Skeletal muscle cell (primary cell): ENCODE measurements around the gene ALAS1.

Experiments
- DNase-seq: peaks from one replicate; pipeline ENCODE4 v3.0.0-alpha.2; 2010; ENCODE audit warnings: low read depth
- H3K4me3 ChIP-seq: 2 replicates; pipeline ENCODE4 v1.5.1; 2011; ENCODE audit warnings: low read depth, mild to moderate bottlenecking, control low read depth, low read length, moderate library complexity

The ALAS1 gene

DNA sequence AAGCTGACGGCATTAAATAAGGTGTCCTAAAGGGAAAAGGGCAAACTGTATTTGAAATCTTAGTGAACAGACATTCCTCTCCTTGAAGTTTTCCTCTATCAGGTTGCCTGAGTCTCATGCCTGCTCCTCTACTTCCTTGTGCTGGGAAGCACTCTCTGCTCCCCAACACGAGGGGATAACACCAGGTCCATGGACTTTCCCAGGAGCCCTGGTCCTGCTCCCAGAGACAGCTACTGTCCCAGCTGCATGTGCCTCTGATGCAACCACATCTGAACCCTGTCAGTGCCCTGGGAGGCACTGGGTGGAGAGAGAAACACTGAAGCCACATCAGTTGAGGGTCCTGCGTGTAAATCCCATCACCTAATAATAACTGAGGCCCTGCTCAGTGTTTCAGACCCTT, 20.1 kb downstream of the ALAS1 start:
- DNase-seq = no peak
- no peak overlapping the region for H3K4me3 ChIP-seq

DNA sequence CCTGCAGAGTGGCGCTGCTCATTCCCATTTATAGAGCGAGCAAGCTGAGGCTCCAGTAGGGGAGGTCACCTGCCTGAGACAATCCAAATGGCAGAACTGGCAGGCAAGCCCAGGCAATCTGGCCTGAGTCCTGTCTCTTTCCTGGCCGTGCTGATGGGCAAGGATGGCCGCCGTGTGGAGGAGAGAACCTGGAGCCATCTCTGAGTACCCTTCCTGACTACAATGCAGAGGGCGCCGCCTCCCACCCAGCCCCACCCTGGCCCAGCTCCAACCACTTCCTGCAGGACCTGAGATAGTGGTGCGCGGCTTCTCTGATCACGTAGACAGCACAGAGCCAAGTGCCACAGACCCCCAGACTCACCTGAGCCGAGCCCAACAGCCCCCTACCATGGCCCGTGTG, 20.5 kb downstream of the ALAS1 start:
- no peak for DNase-seq
- no peak overlapping the region for H3K4me3 ChIP-seq

DNA sequence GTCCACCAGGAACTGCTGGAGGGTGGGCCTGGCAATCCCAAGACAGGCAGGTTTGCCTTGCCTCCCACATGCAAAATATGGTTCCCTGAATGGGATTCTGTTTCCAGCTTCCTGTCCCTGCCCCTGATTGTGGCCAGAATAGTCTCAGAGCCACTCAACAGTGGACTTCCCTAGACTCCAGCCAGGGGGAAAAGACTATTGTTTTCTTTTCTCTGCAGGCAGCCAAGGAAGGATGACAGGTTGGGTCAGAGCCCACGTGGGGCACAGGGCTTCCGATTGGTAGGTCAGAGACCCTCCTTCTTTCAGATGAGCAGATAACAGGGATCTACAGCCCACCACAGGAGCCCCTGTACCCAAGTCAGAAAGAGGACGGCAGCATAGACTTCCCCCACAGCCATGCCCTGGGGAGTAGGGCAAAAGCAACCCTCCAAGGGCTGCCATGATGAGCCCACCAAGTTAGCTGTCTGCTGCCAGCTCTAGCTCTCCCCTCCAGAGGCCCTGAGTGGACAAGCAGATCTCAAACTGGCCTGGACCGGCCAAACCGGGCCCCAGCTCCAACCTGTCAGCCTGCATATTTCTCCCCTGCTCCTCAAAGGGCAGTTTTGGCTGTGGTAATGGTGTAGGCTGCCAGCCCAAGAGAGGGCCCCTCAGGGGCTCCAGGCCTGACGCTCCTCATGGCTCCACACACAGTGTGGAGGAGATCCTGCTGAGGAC, 21.1 kb downstream of the ALAS1 start:
- H3K4me3 ChIP-seq = no peak overlapping the region
- no peak for DNase-seq

DNA sequence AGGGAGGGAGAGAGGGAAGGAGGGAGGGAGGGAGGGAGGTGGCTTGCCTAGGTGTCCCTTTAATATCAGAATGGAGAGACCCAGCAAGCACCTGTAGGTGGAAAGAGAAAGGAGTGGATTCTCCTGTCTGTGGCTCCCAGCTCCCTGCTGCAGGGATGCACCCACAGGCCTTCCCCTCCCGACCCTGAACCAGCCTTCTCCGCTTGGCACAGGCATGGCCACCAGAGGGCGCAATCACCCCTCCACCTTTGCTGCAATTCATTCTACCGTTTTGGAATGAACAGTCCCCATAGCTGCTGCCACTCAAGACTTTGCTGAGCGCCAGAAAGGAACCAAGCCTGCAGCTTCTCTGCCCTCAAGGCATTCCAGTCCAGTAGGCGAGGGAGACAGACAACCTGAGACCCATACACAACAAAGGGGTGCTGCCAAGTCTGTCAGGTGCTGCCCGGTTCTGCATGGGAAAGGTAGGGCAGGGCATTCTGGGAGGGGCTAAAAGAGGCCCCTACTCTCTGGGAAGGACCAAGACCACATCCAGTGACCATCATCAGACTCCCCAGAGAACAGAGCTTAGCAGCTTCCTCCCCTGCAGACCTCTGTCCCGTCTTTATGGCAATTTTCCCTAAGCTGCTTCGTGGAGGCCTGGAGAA, 22.5 kb downstream of the ALAS1 start:
- DNase-seq = peak; percentile 15
- no peak overlapping the region for H3K4me3 ChIP-seq

DNA sequence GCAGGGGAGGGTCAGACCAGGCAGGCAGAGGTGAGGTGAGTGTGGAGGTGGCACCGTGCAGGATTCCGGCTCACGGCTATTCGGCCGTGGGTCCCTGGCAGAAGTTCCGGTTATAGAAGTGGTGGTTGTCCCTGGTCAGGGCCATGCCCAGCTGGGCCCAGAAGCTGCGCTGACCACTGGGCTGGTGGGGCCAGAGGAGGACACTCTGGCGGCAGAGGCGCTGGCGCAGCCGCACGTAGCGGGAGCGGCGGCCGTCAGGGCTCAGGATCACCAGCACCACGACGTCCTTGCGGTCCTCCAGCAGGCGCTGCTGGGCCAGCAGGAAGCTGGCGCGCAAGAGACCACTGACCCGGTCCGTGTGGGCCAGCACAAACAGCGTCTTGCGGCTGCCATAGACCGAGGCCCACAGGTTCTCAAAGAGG, 23.2 kb downstream of the ALAS1 start:
- DNase-seq = no peak
- H3K4me3 ChIP-seq = no peak overlapping the region

DNA sequence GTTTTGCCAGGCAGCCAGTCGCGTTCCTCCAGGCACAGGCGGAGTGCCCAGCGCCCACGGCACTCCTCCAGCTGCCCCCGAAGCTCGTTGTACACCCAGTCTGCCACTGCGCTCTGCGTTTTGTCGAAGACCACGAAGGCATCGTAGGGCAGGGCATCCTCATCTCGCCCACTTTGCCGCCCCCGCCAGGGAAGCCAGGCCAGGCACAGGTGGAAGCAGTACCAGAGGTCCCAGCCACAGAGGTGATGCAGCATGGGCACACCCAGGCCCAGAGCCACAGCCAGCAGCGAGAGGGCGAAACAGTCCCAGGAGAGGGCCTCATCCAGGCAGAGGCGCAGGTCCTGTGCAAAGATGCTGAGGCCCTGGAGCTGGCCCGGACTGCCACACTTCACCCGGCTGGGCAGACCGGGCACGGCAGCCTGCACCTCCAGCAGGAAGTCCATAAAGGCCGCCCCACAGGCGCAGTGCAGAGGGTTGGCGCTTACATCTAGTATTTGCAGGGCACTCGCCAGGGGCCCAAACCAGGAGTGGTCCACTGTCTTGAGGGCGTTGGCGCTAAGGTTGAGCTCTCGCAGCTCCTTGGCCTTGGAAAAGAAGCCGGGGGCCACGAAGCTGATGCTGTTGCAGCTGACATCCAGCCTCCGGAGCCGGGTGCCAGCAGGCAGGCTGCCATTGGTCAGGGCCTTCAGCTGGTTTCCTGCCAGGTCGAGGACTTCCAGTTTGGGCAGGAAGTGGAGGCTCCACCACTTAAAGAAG, 23.8 kb downstream of the ALAS1 start:
- DNase-seq = no peak
- no peak overlapping the region for H3K4me3 ChIP-seq

DNA sequence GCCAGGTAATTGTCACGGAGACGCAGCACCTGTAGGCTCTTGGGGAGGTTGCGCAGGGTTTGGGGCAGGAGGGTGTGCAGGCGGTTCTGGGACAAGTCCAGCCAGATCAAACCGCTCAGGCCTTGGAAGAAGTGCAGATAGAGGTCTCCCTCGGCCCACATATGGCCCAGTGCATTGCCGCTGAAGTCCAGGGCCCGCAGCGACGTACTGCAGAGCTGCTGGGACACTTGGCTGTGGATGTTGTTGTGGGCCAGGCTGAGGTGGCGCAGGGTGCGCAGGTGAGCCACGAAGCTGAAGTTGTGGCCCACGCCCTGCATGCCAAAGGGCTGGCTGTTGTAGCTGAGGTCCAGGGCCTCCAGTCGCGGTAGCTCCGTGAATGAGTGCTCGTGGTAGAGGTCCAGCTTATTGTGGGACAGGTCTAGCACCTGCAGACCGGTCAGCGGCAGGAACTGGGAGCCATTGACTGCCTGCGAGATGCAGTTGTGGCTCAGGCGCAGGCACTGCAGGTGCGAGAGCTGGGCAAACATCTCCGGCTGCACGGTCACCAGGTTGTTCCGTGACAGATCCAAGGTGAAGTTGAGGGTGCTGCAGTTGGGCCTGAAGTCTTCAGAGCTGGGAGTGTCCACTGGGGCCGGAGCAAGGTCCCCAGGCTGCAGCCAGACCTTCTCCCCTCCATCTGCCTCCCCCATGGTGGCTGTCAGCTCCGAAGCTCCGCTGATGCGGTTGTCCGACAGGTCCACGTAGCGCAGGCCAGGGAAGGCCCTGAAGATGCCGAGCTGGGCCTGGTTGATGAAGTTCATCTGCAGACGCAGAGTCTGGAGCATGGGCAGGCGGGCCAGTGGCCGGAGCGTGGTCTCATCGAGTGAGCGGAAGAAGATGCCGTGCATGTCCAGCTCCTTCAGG, 24.6 kb downstream of the ALAS1 start:
- no peak for DNase-seq
- no peak overlapping the region for H3K4me3 ChIP-seq

DNA sequence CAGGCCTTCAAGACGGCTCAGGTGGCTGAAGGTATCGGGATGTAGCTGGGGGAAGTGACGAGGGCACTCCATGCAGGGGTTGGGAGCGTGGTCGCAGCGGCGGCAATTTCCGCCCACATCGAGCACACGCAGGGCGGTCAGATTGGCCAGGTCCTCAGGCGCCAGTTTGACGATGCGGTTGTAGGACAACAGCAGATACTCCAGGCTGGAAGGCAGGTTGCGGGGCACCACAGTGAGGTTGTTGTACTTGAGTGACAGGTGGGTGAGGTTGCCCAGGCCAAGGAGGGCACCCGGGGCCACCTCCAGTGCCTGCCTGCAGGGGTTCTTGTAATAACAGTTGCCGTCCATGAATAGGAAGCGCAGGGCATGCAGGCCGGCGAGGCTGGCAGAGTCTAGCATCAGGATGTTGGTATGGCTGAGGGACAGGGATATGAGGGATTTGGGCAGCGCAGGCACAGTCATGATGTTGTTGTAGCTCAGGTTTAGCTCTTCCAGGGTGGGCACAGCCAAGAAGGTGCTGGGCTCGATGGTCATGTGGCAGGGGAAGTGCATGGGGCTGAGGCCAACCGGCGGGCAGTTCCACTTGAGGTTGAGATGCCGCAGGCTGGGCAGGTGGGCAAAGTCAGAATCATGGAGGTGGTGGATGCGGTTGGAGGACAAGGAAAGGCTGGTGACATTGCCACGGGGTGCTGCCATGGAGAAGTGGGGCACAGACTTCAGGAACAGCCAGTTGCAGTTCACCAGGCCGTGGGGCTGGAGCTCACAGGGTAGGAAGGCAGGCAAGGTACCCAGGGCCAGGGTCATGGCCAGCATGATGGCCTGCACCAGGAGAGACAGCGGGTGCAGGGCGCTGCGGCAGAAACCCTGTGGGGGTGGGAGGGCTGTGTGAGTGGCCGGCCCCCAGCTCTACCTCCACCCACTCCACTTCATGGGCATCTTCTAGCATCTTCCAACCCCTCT, 25.8 kb downstream of the ALAS1 start:
- no peak for DNase-seq
- no peak overlapping the region for H3K4me3 ChIP-seq

DNA sequence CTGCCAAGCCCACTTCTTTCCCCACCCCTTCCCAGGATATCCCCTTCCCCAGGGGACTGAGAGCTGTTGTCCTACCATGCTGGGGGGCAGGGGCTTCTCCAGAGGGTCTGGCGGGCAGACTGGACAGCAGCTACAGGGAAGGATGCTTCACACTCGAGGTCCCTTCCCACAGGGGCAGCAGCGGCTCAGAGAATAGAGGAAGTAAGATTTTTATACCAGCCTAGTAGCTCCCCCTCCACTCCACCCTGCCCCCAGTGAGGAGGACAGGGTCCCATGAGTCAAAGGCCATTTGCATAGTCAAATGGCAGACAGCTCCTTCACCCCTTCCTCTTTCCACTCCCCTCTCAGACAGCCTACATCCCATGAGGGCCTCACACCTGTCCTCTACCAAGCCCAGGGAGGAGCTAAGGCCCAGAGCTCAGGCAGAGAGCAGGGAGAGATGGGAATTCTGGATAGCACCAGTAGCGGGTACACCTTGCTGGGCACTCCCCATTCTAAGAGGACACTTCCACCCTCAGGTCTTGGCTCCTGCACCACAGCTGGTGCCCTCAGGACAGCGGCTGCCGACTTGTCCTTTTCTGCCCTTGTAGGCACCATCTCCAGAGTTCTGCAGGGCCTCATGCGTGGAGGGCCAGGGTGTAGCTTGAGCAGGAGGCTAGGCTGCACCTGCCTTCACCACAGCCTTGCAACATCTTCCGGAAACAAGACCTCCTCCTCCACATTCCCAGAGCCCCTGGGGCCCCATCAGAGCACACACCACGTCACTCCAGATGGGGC, 27.7 kb downstream of the ALAS1 start, which contains the start of gene TLR9:
Gene TLR9 (minus strand): TSS at position 194 of the 777 bp plus-strand sequence. CDS start 116 bp downstream, at position 78.
- DNase-seq = no peak
- no peak within 1 kb of the TSS for H3K4me3 ChIP-seq

DNA sequence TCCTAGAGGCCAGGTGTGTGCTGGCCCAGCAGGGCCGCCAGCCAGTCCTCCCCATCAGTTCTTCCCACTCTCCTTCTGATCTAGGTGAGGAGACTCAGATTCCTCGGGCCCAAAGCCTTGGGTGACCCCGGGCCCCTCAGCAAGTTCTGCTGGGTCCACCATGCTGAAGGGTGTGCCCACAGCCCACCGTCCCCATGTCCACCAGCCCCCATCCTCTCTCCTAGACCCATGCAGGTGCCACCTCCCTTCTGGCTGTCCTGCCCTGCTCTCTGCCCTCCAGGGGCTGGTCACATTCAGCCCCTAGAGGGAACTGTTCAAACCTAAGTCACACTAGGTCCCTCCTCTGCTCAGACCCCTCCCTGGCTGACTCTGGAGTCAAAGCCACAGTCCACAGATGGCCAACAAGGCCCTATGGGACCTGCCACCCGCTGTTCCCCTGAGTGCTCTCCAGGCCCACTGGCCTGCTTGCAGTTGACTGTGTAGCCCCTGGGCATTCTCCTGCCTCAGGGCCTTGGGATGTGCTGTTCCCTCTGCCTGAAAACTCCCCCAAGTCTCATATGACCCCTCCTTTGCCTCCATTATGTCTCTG, 28.4 kb downstream of the ALAS1 start:
- H3K4me3 ChIP-seq = no peak overlapping the region
- DNase-seq = no peak

DNA sequence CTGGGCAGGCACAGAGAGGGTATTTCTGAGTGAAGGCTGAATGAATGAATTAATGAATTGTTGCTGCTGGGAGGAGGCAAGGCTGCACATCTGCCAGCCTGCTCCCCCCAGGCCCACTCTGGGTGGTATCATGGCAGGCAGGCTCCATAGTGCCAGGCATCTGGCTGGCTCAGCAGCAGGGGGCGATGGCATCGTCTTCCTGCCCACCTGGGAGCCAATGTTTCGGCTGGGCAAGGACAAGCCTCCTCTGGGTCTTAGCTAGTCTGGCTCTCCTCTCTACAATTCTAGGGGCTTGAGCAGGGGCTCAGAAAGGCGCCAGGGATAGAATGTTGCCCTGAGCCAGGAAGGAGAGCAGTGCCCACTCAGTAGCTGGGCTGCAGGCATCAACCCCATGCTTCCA, 29.2 kb downstream of the ALAS1 start:
- H3K4me3 ChIP-seq = no peak overlapping the region
- DNase-seq = no peak

DNA sequence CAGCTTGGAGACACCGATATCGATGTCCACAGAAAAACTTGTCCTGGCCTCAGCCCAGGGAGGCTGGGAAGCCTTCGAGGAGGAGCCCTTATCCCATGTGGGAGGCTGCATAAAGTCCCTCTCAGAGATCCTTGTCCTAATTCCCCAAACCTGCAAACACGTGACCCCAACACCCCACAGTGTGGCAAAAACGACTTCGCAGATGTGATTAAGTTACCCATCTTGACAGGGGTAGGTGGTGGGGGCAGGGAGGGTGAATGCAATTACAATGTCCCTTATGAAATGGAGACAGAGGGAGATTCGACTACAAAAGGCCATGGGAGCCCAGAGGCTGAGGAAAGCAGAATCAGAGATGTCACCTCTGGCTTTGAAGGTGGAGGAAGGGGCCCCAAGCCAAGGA, 29.8 kb downstream of the ALAS1 start:
- no peak for DNase-seq
- no peak overlapping the region for H3K4me3 ChIP-seq

DNA sequence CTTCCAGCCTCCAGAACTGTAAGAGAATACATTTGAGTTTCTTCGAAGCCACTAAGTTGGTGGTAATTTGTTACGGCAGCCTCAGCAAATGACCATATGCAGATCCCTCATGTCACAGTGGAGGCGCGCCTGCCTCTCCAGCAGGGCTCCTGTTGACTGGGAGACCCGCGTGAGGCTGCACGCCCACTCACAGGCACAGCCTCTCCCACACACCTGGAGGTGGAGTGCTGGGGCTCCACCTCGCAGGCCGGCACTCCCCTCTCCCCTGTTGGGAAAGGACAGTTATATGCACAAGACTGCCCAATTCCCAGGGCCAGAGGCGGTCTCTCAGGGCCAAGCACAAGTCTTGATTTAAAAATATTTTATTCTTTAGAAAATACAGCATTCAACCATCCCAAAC, 30.3 kb downstream of the ALAS1 start:
- H3K4me3 ChIP-seq = no peak overlapping the region
- no peak for DNase-seq

DNA sequence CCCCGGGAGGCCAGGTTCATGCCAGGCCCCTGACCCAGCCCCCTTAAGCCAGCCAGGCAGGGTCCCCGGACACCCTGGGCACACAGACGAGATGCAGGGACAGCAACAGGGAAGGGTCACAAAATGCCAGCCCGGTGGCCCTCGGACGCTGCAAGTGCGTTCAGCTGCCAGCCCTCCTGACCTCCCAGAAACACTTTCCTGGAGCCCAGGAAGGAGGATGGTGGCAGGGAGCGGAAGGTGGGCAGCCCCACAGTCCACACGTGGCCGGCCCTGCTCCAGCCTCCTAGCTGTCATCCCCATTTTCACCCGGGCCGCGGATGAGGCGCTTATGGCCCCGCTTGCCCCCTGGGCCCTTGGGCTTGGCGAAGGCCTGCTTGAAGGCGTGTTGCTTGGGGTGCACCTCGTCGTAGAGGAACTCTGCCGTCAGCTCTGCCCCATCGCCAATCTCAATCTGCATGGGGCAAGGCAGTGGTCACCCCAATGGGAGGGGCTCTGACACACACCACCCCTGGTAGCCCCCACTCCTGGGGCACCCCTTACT, 30.9 kb downstream of the ALAS1 start:
- no peak for DNase-seq

DNA sequence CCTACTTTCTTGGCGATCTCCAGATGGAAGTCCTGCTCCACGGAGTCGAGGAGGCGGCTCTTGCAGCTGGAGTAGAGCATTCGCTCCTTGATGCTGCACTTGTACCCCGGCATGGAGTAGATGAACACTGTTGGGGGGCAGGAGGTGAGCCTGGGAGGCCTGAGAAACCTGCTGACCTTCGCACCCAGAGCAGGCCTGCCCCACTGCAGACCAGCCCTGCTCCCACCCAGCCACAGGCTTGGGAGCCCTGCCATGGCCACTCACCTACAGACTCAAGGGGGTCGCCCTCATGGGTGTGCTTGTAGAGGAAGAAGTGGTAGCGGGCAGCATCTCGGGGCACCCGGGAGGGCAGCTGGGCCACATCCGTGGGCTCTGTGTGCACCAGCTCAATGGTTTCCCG, 31.7 kb downstream of the ALAS1 start:
- no peak overlapping the region for H3K4me3 ChIP-seq
- DNase-seq = no peak

More for the DNA sequence above, 30.9 kb downstream of the ALAS1 start:
- no peak overlapping the region for H3K4me3 ChIP-seq

DNA sequence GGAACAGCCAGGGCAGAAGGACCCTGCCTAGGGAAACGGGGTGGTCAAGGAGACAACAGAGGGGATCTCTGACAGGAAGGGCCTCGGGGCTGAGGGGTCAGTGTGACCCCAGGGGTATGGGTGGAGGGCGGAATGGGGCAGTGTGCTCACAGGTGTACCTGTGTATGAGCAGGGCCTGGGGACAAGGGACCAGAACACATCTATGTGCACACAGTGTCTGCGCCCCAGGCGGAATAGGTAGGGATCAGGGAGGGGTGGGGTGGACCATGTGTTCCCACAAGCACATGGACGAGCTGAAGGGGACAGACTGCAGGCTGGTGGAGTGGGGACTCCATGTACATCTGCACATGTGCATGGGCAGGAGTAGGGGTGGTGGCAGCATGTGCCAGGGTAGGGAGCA, 32.5 kb downstream of the ALAS1 start:
- no peak overlapping the region for H3K4me3 ChIP-seq

DNA sequence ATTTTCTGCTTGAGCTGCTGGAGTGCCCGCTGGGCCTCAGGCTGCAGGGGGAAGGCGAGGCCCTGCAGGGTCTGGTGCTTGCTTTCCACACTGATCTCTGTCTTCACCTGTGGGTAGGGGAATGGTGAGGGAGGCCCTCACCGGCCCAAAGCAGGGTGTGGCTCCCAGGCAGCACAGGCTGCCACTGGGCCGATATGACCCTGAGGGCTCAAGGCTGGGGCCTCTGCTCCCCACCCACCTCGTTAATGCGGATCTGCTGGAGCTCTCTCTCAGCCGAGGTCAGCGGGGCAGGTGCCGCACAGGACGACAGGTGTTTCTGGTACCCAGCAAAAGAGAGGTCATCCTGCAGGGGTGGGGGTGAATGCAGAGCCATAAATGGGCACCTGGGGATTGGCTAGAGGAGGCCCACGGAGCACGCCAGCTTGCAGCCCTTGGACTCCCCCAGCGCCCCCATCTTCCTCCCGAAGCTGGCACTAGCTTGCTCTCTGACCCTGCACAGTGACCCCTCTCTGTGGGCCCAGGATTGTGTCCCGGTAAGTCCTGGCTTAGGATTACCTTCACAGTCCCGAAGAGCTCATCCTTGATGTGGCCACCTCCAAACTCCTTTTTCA, 33.0 kb downstream of the ALAS1 start:
- DNase-seq = no peak
- H3K4me3 ChIP-seq = no peak overlapping the region

More for the DNA sequence above, 32.5 kb downstream of the ALAS1 start:
- no peak for DNase-seq
